ENCODE data around the gene CDKN2B-AS1. TPM values are rescaled to one million over a fixed set of nuclear protein-coding genes. Genes with fewer than 3 reads are reported as not detected.

The CDKN2B-AS1 gene
- polyA plus RNA-seq, 2 of the 4 experiments (the other 2 are of a cell fraction): not detected

DNA sequence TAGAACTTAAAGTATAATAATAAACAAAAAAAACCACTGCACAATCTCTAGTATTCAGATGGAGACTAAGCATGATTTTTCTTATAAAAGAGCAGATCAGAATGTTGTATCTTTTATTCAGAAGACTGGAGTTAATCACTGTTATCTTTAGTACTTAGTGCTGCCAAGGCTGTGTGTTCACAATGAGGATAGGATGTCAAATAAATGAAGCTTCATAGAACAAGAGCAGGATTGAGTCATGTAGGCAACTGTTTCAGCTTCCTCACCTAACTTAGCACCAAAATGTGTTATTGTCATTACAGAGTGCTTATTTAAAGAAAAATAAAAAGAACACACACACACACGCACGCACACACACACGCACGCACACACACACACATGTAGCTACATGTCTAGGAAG, 72.6 kb downstream of the CDKN2B-AS1 start:
- H3K4me1 ChIP-seq: no peaks in the 10 kb centered on the region
- H3K27ac ChIP-seq: no peak overlapping the region
- CTCF ChIA-PET: no interaction called here
- ATAC-seq (no peak), DNase-seq (ENCODE audit: low read depth in 1 of 2, low spot score in 1 of 2) (no peak), FAIRE-seq (no peak)
- H3K9me3 ChIP-seq: no peaks in the 10 kb centered on the region
- POLR2A ChIA-PET: no interaction called here
- WGBS (ENCODE audit: missing lambda C conversion rate): no CpG with 5 or more reads among the region's 4 CpGs
- H3K4me2 ChIP-seq: no peak overlapping the region
- H3K4me3 ChIP-seq: no peak overlapping the region
- TF ChIP-seq CEBPB (IDR thresholded peaks at IDR 0.05) (no peak), POLR2A (IDR thresholded peaks at IDR 0.05; ENCODE audit: low read length) (no peak), RAD21 (conservative IDR thresholded peaks at IDR 0.05 in 1 of 2, IDR thresholded peaks at IDR 0.05 in 1 of 2) (no peak), CHD4 (IDR thresholded peaks at IDR 0.05; ENCODE audit: borderline replicate concordance) (no peak)

DNA sequence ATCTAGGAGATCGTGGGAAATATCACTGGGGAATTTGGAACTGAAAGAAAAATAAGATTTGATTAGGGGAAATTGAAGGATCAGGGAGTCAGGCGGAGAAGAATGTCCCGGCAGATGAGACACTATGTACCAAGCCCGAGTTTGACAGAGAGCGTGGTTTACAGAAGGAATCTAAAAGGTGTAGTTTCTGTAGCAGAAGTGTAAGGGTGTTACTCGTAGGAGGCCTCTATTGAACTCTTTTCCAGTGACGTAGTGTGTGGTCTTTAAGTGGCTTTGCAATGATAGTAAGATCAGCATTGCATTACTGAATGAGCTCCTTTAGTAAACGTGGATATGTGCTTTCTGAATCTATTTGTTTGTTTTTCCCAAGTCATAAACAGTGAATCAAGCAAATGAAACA, 73.8 kb downstream of the CDKN2B-AS1 start:
- TF ChIP-seq, protein P1, sequence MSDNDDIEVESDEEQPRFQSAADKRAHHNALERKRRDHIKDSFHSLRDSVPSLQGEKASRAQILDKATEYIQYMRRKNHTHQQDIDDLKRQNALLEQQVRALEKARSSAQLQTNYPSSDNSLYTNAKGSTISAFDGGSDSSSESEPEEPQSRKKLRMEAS (IDR thresholded peaks at IDR 0.05): no peak
- TF ChIP-seq, protein P2, sequence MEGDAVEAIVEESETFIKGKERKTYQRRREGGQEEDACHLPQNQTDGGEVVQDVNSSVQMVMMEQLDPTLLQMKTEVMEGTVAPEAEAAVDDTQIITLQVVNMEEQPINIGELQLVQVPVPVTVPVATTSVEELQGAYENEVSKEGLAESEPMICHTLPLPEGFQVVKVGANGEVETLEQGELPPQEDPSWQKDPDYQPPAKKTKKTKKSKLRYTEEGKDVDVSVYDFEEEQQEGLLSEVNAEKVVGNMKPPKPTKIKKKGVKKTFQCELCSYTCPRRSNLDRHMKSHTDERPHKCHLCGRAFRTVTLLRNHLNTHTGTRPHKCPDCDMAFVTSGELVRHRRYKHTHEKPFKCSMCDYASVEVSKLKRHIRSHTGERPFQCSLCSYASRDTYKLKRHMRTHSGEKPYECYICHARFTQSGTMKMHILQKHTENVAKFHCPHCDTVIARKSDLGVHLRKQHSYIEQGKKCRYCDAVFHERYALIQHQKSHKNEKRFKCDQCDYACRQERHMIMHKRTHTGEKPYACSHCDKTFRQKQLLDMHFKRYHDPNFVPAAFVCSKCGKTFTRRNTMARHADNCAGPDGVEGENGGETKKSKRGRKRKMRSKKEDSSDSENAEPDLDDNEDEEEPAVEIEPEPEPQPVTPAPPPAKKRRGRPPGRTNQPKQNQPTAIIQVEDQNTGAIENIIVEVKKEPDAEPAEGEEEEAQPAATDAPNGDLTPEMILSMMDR (IDR thresholded peaks at IDR 0.05): no peak
- TF ChIP-seq CBX8 (IDR thresholded peaks at IDR 0.05): no peak
- TF ChIP-seq FOSB (CRISPR knock-in tag; IDR thresholded peaks at IDR 0.05): no peak
- no peak for TF ChIP-seq GATA3 (IDR thresholded peaks at IDR 0.05; ENCODE audit: borderline replicate concordance)
- no peak for TF ChIP-seq CHD4 (IDR thresholded peaks at IDR 0.05; ENCODE audit: borderline replicate concordance)
- TF ChIP-seq RNF2 (IDR thresholded peaks at IDR 0.05; ENCODE audit: borderline replicate concordance, low read depth): no peak
- TF ChIP-seq, protein P3, sequence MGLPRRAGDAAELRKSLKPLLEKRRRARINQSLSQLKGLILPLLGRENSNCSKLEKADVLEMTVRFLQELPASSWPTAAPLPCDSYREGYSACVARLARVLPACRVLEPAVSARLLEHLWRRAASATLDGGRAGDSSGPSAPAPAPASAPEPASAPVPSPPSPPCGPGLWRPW (IDR thresholded peaks at IDR 0.05): no peak
- TF ChIP-seq NFE2L2 (conservative IDR thresholded peaks at IDR 0.05; ENCODE audit: low read length): no peak
- TF ChIP-seq POLR2A (IDR thresholded peaks at IDR 0.05; ENCODE audit: low read length): no peak
- TF ChIP-seq MAZ (IDR thresholded peaks at IDR 0.05; ENCODE audit: borderline replicate concordance, low read depth, low read length): no peak
- TF ChIP-seq RFX5 (IDR thresholded peaks at IDR 0.05): no peak
- TF ChIP-seq, protein P4, sequence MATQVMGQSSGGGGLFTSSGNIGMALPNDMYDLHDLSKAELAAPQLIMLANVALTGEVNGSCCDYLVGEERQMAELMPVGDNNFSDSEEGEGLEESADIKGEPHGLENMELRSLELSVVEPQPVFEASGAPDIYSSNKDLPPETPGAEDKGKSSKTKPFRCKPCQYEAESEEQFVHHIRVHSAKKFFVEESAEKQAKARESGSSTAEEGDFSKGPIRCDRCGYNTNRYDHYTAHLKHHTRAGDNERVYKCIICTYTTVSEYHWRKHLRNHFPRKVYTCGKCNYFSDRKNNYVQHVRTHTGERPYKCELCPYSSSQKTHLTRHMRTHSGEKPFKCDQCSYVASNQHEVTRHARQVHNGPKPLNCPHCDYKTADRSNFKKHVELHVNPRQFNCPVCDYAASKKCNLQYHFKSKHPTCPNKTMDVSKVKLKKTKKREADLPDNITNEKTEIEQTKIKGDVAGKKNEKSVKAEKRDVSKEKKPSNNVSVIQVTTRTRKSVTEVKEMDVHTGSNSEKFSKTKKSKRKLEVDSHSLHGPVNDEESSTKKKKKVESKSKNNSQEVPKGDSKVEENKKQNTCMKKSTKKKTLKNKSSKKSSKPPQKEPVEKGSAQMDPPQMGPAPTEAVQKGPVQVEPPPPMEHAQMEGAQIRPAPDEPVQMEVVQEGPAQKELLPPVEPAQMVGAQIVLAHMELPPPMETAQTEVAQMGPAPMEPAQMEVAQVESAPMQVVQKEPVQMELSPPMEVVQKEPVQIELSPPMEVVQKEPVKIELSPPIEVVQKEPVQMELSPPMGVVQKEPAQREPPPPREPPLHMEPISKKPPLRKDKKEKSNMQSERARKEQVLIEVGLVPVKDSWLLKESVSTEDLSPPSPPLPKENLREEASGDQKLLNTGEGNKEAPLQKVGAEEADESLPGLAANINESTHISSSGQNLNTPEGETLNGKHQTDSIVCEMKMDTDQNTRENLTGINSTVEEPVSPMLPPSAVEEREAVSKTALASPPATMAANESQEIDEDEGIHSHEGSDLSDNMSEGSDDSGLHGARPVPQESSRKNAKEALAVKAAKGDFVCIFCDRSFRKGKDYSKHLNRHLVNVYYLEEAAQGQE (IDR thresholded peaks at IDR 0.05): no peak
- TF ChIP-seq FOSL2 (IDR thresholded peaks at IDR 0.05): no peak
- TF ChIP-seq FOSL2 (CRISPR knock-in tag; IDR thresholded peaks at IDR 0.05): no peak
- Histone ChIP-seq H3K27ac (no peak overlapping the region), H3K4me2 (no peak overlapping the region), H3K9me3 (no peaks in the 10 kb centered on the region), H3K4me3 (no peak overlapping the region), H3K4me1 (no peaks in the 10 kb centered on the region)
- CTCF ChIA-PET: no interaction called here
- no peak for DNase-seq (ENCODE audit: low read depth in 1 of 2, low spot score in 1 of 2)
- POLR2A ChIA-PET: no interaction called here
- WGBS (ENCODE audit: missing lambda C conversion rate): no CpG with 5 or more reads among the region's 8 CpGs
- ATAC-seq: no peak
- FAIRE-seq: no peak

DNA sequence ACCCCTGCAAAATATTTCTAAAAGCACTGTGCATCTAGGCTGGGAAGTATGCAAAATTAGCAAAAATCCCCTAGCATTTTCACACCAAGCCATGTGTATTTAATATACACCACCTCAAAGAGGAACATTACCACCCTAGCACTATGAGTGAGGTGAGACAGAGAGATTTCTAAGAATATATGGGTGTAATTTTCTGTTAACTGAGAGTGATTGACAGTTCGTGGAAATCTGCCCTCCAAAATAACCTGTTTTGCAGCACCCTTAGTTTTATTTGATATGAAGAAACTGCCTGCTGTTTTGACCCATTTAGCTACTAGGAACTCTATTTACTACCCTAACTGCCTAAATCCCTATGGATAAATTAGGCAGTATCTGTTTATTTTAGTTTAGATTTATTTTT, 78.8 kb downstream of the CDKN2B-AS1 start:
- Histone ChIP-seq H3K4me1 (no peaks in the 10 kb centered on the region), H3K9me3 (no peaks in the 10 kb centered on the region), H3K4me2 (no peak overlapping the region), H3K27ac (no peak overlapping the region), H3K4me3 (no peak overlapping the region)
- ATAC-seq: no peak
- FAIRE-seq: no peak
- TF ChIP-seq FOXS1 (CRISPR knock-in tag; IDR thresholded peaks at IDR 0.05) (no peak), KDM5A (IDR thresholded peaks at IDR 0.05) (no peak), HOXB5 (CRISPR knock-in tag; IDR thresholded peaks at IDR 0.05) (no peak), NFE2L2 (conservative IDR thresholded peaks at IDR 0.05; ENCODE audit: low read length) (no peak), CBX8 (IDR thresholded peaks at IDR 0.05) (no peak), POLR2AphosphoS2 (conservative IDR thresholded peaks at IDR 0.05; ENCODE audit: low read length) (no peak), FOSB (CRISPR knock-in tag; IDR thresholded peaks at IDR 0.05) (no peak), SMC3 (IDR thresholded peaks at IDR 0.05) (no peak)
- TF ChIP-seq, protein P4 (IDR thresholded peaks at IDR 0.05): no peak
- TF ChIP-seq, protein P5, sequence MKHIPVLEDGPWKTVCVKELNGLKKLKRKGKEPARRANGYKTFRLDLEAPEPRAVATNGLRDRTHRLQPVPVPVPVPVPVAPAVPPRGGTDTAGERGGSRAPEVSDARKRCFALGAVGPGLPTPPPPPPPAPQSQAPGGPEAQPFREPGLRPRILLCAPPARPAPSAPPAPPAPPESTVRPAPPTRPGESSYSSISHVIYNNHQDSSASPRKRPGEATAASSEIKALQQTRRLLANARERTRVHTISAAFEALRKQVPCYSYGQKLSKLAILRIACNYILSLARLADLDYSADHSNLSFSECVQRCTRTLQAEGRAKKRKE (CRISPR knock-in tag; IDR thresholded peaks at IDR 0.05; ENCODE audit: low read depth): no peak
- TF ChIP-seq, protein P6, sequence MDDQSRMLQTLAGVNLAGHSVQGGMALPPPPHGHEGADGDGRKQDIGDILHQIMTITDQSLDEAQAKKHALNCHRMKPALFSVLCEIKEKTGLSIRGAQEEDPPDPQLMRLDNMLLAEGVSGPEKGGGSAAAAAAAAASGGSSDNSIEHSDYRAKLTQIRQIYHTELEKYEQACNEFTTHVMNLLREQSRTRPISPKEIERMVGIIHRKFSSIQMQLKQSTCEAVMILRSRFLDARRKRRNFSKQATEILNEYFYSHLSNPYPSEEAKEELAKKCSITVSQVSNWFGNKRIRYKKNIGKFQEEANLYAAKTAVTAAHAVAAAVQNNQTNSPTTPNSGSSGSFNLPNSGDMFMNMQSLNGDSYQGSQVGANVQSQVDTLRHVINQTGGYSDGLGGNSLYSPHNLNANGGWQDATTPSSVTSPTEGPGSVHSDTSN (IDR thresholded peaks at IDR 0.05): no peak
- ChIA-PET POLR2A (no interaction called here), CTCF (no interaction called here)
- no peak for DNase-seq (ENCODE audit: low read depth in 1 of 2, low spot score in 1 of 2)
- no CpG with 5 or more reads among the region's 1 CpG for WGBS (ENCODE audit: missing lambda C conversion rate)
